GM18909 (cell line): ENCODE data around the gene ZBTB32.

Experiments
- ATAC-seq: cut with Tn5 transposase; IDR thresholded peaks from one replicate; pipeline ENCODE4 v1.9.1; 2021; ENCODE audit warnings: mild to moderate bottlenecking; ENCODE audit not compliant: unreplicated experiment, poor library complexity

Gene ZBTB32

DNA sequence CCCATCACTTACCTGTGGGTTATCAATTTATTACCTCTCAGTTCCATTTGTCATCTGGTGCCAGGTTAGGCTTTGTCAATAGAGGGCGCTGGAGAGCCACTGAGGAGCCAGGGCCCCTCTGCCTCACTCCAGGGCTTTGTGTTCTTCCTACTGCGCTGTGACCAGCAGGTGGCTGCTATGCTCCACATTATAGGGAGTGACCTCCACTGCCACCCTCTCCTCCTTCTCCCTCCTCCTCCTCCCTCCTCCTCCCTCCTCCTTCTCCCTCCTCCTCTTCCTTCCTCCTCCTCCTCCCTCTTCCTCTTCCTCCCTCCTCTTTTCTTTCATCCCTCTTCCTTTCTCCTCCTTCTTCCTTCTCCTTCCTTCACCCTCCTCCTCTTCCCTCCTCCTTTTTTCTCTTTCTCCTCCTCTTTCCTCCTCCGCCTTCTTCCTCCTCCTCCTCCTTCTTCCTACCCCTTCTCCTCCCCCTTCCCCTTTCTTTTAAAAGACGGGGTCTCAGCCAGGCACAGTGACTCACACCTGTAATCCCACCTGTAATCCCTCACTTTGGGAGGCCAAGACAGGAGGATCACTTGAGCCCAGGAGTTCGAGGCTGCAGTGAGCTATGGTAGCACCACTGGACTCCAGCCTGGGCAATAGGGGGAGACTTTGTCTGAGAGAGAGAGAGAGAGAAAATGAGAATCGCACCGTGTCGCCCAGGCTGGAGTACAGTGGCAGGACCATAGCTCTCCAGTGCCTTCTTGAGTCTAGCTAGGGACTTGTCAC lies 10.3 kb upstream of the ZBTB32 start:
- ATAC-seq = peak; percentile 78

DNA sequence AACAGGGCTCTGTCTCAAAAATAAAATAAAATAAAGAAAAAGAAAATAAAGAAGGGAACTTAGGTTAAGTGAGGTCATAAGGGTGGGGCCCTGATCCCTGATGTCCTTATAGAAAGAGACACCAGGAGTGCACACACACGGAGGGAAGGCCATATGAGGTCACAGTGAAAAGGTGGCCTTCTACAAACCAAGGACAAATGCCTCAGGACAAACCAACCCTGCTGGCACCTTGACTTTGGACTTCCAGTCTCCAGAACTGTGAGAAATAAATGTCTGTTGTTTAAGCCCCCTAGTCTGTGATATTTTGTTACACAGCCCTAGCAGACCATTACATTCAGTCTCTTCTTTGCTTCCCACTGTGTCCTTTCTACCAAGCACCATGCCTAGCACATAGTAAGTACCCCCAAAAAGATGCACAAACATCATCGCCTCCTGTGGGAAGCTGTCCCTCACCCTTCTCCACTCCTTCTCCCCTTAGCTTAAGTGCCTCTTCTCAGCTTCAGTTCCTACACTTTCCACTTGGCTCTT lies 8.4 kb upstream of the ZBTB32 start:
- ATAC-seq = no peak

DNA sequence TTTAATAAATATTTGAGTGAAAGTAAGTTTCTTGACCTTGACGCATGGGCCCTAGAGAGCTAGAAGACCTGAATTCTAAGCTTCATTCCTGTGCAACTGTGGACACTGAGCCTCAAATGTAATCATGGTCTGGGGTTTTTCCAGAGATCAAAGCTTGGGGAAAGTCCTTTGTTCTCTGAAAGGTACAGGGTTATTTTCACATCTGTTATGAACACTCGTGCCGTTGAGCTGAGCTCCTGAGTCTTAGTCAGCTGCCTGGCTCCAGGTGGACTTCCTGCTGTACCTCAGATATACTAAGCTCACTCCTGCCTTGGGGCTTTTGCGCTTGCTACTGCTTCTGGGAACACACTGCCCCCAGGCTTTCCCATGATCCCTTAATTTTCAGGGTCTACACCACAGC lies 7.5 kb upstream of the ZBTB32 start:
- ATAC-seq = no peak

DNA sequence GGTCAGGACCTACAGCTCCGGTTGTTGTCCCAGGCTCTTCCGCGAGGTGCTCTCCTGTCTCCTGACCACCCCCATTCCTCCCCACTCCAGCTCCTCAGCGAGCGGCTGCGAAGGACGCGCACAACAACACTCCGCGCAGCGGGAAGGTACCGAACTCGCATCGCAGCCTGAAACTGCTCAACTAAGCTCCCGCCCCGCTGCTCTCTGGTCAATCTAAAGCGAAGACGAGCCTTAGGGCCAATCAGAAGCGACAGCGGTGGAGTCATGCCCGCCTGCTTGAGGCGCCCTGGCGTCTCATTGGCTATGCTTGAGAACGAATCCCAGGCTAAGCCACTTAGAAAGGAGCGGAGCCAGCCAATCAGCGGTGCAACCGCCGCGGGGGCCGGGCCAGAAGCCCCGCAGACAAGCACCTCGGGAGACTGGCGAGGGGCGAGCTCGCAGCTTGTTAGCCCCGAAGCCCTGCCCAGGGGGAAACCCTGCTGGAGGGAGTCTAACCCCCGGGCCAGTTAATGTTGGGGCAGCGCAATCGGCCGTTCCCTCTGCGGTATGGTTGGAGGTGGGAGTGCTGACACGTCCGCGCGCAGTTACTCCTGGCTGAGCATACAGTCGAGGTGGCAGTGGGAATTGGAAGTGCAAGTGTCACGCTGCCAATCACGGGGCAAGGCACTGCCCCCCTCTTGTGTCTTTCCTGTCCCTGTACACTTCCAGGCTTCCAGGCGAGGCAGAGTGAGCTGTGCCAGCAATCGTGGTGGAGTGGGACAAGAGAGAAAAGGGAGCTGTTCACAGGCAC lies 1.9 kb upstream of the ZBTB32 start:
- peak; percentile 93 for ATAC-seq

DNA sequence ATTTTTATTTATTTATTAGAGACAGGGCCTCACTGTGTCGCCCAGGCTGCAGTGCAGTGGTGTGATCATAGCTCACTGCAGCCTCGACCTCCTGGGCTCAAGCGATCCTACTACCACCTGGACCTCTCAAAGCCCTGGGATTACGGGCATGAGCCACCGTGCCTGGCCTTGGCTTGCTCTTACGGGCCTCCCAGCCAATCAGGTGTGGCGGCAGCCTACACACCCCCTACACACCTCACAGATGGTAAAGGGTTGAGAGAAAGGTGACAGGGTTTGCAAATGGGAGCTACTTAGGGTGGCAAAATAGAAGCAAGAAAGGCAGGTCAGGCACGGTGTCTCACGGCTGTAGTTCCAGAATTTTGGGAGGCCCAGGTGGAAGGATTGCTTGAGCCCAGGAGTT lies 1.0 kb upstream of the ZBTB32 start:
- no peak for ATAC-seq

DNA sequence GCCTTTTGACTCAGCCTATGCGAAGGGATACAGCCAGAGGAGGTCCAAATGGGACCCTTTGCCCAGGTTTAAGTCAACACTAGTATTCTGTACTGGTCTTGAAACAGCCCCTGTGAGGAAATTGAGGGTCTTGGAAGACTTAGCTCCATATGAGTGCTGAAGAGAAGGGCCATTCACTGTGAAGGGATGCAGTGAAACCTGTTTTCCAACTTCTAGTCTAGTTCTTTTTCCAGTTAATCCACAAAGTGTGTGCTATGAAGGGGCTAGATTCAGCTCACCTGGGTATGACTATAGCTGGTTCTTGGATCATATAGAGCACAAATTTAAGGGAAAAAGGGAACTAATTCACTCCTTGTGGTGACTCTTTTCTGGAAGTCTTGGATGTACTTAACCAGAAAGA lies 4.0 kb downstream of the ZBTB32 start:
- no peak for ATAC-seq

DNA sequence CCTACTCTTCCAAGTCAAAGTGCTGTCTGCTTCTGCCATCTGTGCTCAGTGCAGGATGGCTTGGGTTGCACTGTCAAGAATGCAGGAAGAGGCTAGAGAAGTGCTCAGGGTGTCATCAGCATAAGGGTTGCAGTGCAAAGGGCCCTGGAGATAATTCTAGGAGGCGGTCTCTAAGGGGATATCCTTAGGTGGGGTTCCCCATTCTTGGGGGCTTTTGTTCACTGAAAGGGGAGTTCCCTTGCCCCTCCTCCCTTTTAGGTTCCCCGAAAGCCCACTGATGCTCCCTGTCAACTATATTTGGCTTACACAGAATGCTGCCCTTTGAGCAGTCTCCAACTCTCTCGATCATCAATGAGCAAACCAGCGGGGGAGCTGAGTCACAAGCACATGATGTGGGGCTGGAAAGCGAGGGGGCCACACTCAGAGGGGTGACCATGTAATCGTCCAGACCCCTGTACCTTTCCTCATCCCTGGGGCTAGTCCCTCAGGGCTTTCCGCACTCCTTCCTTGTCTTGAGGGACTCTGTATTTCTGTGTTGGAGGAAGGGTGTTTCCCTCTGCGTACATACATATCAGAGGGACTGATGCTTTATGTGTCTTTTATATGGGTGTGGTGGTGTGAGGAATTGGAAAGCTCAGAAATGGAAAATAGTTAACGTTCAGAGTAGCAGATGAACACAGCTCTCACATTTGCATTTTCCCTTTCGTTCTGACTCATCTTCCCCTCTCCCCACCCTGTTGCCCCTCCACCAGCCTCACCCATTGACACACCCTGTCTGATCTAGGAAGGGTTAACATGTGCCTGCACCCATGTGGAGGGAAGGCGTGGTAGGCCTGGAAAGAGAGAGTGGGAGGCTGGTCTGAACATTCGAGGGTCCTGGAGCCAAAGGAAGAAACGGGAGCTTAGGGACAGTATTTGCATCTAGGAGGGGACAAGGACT lies 6.7 kb downstream of the ZBTB32 start:
- ATAC-seq = peak; percentile 35

DNA sequence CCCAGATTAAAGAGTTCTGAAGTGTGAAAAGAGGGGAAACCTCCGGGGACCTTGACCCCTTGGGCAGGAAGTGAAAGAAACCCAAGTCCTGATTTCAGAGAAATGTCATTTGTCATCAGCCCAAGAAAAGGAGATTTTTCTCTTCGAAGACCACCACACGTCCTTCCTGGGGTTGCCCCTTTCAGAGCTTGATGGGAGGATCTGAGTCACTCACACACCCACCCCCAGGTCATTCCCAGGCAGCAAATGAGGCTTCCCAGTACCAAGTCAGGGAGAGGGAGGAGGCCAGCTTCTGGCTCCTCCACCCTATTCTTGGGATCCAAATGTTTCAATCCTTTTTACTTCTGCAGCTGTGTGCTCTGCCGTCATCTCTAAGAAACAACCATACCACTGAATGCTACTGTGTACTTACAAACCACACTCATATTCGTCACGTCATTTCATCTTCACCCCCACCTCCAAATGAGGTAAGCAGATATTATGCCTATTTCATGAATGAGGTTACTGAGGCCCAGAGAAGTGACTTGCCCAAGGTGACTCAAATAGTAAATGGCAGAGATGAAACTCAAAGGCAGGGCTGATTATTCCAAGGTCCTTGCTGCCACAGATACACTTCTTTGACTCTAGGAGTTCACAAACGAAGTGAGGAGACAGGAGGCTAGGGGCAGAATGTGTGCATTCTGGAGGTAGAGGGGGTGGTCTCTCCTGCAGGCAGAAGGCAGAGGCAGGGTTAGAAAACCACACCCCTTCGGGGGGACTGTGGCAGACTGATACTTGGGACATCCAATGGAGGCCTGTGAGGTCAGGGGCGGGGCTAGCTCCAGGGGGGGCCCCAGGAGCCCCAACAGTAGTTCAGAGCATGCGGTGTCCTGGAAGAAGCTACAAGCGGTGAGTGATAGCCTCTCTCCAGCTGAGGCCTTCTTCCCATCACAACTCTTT lies 8.5 kb downstream of the ZBTB32 start:
- ATAC-seq = peak; percentile 17

DNA sequence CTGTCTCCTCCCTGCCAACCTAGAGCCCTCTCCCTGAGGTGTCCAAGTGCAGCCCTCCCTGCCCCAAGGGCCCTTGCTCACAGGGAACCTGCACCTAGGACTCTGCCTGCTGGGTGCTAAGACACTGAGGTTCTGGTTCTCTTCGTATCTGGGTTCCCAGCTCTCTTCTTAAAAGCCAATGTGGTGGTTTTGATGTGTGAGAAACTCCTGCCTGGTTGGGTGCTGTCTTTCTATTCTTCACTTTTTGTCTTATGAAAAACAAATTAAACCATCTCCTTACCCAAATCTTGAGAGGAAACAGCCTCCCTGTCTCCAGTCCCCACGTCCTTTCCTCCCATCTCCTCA lies 9.1 kb downstream of the ZBTB32 start:
- no peak for ATAC-seq

DNA sequence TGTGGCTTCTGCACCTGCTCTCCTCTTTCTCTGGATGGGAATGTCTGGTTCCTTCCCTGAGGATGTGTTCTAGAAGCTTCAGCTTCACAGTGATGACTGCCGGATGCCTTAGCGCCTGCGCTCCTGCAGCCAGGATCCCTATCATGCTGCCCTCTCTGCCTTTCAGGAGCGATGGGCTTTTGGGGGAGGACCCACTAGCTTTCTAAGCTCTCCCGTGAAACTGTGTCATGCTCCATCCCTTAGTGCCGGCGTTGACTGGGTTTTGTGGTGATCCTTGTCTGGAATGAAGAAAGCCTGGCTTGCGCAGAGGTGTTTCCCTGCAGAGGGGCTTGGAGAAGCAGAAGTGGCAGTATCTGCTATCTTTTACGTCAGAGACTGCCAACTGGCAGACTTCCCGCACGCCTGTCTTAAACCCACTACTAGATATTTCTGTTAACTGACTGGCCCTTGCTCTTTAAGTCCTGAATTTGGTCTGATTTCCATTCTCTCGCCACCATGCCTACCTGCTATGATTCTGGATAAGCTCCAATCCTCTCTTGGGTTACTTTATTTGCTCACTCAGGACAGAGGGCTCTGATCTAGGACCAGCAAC lies 9.6 kb downstream of the ZBTB32 start:
- ATAC-seq = no peak

DNA sequence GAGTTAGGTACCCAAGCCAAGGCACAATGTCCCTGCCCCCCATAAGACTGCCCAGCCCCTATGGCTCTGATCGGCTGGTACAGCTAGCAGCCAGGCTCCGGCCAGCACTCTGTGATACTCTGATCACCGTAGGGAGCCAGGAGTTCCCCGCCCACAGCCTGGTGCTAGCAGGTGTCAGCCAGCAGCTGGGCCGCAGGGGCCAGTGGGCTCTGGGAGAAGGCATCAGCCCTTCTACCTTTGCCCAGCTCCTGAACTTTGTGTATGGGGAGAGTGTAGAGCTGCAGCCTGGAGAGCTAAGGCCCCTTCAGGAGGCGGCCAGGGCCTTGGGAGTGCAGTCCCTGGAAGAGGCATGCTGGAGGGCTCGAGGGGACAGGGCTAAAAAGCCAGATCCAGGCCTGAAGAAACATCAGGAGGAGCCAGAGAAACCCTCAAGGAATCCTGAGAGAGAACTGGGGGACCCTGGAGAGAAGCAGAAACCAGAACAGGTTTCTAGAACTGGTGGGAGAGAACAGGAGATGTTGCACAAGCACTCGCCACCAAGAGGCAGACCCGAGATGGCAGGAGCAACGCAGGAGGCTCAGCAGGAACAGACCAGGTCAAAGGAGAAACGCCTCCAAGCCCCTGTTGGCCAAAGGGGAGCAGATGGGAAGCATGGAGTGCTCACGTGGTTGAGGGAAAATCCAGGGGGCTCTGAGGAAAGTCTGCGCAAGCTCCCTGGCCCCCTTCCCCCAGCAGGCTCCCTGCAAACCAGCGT lies 10.4 kb downstream of the ZBTB32 start:
- no peak for ATAC-seq

DNA sequence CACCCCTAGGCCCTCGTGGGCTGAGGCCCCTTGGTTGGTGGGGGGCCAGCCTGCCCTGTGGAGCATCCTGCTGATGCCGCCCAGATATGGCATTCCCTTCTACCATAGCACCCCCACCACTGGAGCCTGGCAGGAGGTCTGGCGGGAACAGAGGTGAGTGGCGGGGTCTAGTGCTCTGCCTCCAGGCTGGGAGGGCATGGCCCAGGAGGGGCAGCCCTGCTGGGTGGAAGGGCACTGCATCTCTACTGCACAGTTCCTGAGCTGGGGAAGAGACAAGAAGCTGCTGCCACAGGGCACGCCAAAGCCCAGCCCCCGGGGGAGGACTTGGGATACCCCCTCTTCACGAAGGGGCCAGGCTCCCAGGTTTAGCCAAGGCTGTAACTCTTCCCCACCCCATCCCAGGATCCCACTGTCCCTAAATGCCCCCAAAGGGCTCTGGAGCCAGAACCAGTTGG lies 11.0 kb downstream of the ZBTB32 start:
- ATAC-seq = no peak

DNA sequence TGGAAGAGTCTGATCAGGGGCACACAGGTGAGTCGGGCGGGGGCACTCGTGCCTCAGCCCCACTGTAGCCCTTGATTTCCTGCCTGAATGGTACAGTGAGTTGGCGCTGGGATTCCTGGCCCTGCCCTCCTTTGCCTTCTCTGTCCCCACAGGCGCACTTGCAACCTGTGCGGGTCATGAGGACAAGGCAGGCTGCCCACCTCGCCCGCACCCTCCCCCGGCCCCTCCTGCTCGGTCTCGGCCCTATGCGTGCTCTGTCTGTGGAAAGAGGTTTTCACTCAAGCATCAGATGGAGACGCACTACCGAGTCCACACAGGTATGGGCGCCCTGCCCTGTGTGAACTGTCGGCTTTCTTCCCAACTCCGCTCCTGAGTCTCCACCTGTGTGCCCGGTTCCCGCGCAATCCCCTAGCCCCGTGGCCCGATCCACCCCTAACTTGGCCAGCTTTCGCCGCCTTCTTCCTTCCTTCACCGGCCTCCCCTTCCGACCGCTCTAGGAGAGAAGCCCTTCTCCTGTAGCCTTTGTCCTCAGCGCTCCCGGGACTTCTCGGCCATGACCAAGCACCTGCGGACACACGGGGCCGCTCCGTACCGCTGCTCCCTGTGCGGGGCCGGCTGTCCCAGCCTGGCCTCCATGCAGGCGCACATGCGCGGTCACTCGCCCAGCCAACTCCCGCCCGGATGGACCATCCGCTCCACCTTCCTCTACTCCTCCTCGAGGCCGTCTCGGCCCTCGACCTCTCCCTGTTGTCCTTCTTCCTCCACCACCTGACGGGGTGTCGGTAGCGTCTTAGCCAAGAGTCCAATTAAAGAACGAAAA lies 11.8 kb downstream of the ZBTB32 start:
- ATAC-seq = peak; percentile 5

DNA sequence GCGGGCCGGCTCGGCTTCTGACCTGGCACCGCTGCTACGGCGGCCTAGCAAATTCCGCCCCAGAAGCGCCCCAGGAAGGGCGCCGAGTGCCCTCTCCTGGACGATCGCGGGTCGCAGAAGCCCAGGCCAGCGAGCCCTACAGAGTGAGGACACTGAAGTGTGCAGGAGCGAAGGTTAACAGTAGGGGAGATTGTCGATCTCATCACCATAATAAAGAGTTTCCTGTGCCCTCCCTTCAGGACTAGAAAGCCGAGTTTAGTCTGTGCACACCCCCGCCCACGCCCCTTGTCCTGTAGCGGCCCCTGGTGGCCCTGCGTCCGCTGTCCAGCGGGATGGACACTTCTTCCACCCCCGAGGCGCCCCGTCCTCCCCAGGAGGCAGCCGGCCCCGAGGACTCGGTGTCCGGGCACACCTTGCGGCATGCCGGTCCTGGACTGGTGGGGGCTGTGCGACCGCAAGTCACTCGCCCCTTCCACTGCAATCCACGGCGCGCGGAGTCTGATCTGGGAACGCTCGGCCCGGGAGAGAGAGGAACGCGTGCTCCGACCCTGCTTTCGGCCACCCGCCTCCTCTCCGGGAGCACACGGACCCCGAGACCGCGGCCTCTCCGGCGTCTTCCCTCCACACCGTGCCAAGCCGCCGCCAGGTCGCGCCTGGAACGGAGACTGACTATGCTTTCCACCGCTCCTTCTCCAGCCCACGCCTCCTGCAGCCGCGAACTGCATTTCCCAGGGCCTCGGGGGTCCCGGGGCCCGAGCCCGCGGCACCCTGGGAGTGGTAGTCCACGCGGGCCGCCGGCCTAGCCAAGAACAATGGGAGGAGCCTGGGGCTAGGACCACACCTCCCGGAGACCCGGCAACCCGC lies 12.7 kb downstream of the ZBTB32 start:
- ATAC-seq = peak; percentile 59

DNA sequence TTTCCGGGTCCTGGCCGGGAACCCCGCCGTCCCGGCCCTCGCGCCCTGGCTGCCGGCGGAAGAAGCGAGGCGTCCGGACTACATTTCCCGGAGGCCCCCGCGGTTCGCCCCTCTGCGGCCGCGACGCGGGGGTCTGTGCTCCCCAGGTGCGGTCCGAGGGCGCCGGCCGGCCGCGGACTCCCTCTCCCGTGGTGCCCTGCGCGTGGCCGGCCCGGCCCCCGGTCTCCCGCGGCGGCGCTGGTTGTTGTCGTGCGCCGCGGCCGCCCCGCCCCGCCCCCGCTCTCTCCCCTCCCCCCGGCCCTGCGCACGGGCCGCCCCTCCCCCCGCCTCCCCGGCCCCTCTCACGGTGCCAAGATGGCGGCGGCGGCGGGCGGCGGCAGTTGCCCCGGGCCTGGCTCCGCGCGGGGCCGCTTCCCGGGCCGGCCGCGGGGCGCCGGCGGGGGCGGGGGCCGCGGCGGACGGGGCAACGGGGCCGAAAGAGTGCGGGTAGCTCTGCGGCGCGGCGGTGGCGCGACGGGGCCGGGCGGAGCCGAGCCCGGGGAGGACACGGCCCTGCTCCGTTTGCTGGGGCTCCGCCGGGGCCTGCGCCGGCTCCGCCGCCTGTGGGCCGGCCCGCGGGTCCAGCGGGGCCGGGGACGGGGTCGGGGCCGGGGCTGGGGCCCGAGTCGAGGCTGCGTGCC lies 13.4 kb downstream of the ZBTB32 start, which contains the start of gene KMT2B:
TSS of gene KMT2B (plus strand) at position 339 of the 680 bp plus-strand sequence. CDS start at position 355, 16 bp downstream.
- peak; percentile 51 for ATAC-seq
